Measurements from ENCODE around the gene ATXN7L1. TPM values are rescaled to one million over a fixed set of nuclear protein-coding genes. Genes with fewer than 3 reads are reported as not detected.

Gene ATXN7L1
- polyA plus RNA-seq, 4 donors, result 9.7 to 50.8 (median 26.7) TPM

DNA sequence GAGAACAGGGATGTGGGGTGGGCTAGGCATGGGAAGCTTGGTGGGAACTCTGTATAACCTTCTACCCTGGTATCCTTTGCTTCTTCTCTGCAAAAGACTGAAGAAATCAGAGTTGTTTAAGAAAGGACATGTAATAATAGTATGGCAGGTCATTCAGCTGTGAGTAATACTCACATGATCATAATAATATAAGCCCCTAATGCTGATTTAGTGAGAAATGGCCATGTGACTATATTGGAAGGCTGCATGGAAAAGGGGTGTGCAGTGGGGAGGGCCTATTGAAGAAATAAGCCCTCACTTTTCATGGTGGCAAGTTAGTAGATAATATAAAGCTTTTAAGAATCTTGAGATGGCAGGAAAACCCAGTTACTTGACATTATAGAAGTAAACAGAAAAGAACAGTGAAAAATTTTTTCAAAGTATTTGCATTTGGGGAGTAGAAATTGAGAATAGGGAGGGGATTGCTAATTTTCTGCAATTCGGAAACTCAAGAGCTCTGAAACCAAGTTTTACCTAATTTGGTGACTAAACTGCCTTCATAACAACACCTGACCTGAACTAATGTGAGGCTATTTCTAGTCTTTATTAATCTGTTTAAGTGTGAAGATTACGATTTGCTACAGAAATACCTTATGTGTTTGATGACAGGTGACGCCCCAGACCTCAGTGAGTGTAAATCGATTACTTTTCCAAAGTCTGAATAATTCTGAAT is 44.4 kb downstream of the ATXN7L1 start:
- WGBS, 3 donors, result 87 to 92% (median 90%) methylated on average over 4 of the region's 4 CpGs
- Histone ChIP-seq H3K27me3 (ENCODE audit: control insufficient read depth in 3 of 3, insufficient read depth in 3 of 3, low read length in 3 of 3) (no peaks in the 10 kb centered on the region), H3K4me1 (ENCODE audit: control insufficient read depth in 3 of 3, insufficient read depth in 2 of 3, low read depth in 1 of 3, low read length in 2 of 3) (peaks cover 0 to 14% (median 0%) of the 10 kb centered on the region in 3 donors), H3K9me3 (ENCODE audit: control insufficient read depth in 2 of 2, insufficient read depth in 1 of 2, low read depth in 1 of 2, low read length in 1 of 2) (no peaks in the 10 kb centered on the region), H3K4me3 (ENCODE audit: low read depth in 1 of 3, low read length in 3 of 3) (no peak overlapping the region), H3K27ac (ENCODE audit: low read depth in 1 of 3, low read length in 2 of 3) (no peak overlapping the region), H3K36me3 (ENCODE audit: control insufficient read depth in 3 of 3, insufficient read depth in 2 of 3, low read depth in 1 of 3, low read length in 3 of 3) (peaks cover 0 to 2% (median 0%) of the 10 kb centered on the region in 3 donors)
- no peak for FAIRE-seq
- no peak for DNase-seq

DNA sequence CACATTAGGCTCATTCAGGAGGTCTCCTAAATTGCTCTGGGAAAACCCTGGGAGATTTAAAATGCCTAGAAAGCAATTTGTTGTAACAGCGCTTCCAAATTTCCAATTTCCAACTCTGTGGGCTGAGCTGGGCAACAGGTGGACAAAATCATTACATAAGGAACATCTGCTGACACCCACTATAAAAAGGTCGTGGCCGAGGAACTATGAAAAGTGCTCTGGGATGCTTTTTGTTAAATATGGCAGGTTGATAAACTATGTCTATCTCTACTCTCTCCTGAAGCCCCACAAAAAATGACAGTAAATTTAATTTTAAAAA is 45.1 kb downstream of the ATXN7L1 start:
- FAIRE-seq, result no peak

DNA sequence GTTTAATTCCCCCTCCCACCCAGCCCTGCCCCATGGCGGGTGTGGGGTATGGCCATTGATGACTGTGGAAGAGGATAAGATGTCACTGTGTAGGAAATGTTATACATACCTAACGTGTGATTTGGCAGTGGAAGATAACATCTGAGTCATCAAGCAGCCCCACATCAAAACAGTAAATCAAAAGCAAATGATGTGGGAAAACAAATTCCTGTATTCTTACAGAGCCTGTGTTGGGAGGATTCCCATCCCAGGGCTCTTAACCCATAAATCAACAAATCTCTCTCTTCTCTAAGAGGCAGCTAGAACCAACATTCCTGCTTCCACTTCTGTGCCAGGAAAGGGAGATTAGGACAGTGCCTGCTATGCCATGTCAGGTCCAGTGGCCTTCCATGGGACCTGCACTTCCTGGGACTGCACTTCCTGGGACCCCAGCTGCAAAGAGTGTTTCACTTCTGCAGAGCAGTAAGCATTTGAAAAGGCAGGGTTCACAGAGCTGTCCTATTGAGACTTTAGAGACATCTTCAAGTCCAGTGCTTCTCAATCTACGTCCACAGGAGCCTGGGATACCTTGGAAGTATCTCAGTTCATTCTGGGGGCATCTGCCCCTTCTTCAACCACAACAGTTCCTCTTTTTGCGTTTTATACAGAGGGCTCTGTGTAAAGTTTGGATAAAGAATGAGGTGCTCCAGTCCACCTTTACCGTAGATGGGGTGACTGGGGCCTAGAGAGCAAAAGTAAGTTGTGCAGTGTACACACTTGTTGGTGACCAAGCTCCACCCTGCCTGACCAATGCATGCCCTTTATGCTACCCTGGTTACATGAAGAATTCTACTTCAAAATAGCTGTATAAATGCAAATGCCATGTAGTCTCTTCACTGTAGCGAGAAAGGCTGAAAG is 45.7 kb downstream of the ATXN7L1 start:
- DNase-seq, result no peak
- H3K4me1 ChIP-seq (ENCODE audit: control insufficient read depth in 3 of 3, insufficient read depth in 2 of 3, low read depth in 1 of 3, low read length in 2 of 3), result peaks cover 0 to 14% (median 0%) of the 10 kb centered on the region in 3 donors
- H3K9me3 ChIP-seq (ENCODE audit: control insufficient read depth in 2 of 2, insufficient read depth in 1 of 2, low read depth in 1 of 2, low read length in 1 of 2), result no peaks in the 10 kb centered on the region
- peaks cover 0 to 2% (median 0%) of the 10 kb centered on the region in 3 donors for H3K36me3 ChIP-seq (ENCODE audit: control insufficient read depth in 3 of 3, insufficient read depth in 2 of 3, low read depth in 1 of 3, low read length in 3 of 3)
- H3K27ac ChIP-seq (ENCODE audit: low read depth in 1 of 3, low read length in 2 of 3), result peak overlapping the region in 1 of 3 donors; percentile 34
- no peak overlapping the region for H3K4me3 ChIP-seq (ENCODE audit: low read depth in 1 of 3, low read length in 3 of 3)
- WGBS, 3 donors, result 59 to 74% (median 72%) methylated on average over 6 of the region's 6 CpGs
- no peaks in the 10 kb centered on the region for H3K27me3 ChIP-seq (ENCODE audit: control insufficient read depth in 3 of 3, insufficient read depth in 3 of 3, low read length in 3 of 3)
- no peak for FAIRE-seq

More for the DNA sequence above, 45.1 kb downstream of the ATXN7L1 start:
- no peak overlapping the region for H3K4me3 ChIP-seq (ENCODE audit: low read depth in 1 of 3, low read length in 3 of 3)
- DNase-seq, result no peak
- peaks cover 0 to 2% (median 0%) of the 10 kb centered on the region in 3 donors for H3K36me3 ChIP-seq (ENCODE audit: control insufficient read depth in 3 of 3, insufficient read depth in 2 of 3, low read depth in 1 of 3, low read length in 3 of 3)
- H3K4me1 ChIP-seq (ENCODE audit: control insufficient read depth in 3 of 3, insufficient read depth in 2 of 3, low read depth in 1 of 3, low read length in 2 of 3), result peaks cover 0 to 14% (median 0%) of the 10 kb centered on the region in 3 donors
- H3K9me3 ChIP-seq (ENCODE audit: control insufficient read depth in 2 of 2, insufficient read depth in 1 of 2, low read depth in 1 of 2, low read length in 1 of 2), result no peaks in the 10 kb centered on the region
- WGBS, 3 donors, result 85 to 94% (median 94%) methylated on average over 3 of the region's 3 CpGs
- H3K27me3 ChIP-seq (ENCODE audit: control insufficient read depth in 3 of 3, insufficient read depth in 3 of 3, low read length in 3 of 3), result no peaks in the 10 kb centered on the region
- no peak overlapping the region for H3K27ac ChIP-seq (ENCODE audit: low read depth in 1 of 3, low read length in 2 of 3)

- WGBS, 3 donors, result 78 to 84% (median 80%) methylated on average over 5 of the region's 5 CpGs
- H3K27me3 ChIP-seq (ENCODE audit: control insufficient read depth in 3 of 3, insufficient read depth in 3 of 3, low read length in 3 of 3), result no peaks in the 10 kb centered on the region
- DNase-seq (no peak), FAIRE-seq (no peak)
- H3K9me3 ChIP-seq (ENCODE audit: control insufficient read depth in 2 of 2, insufficient read depth in 1 of 2, low read depth in 1 of 2, low read length in 1 of 2), result peaks cover 0 to 3% of the 10 kb centered on the region in 2 donors
- peaks cover 0 to 2% (median 0%) of the 10 kb centered on the region in 3 donors for H3K36me3 ChIP-seq (ENCODE audit: control insufficient read depth in 3 of 3, insufficient read depth in 2 of 3, low read depth in 1 of 3, low read length in 3 of 3)
- H3K27ac ChIP-seq (ENCODE audit: low read depth in 1 of 3, low read length in 2 of 3), result peak overlapping the region in 1 of 3 donors; percentile 77
- no peak overlapping the region for H3K4me3 ChIP-seq (ENCODE audit: low read depth in 1 of 3, low read length in 3 of 3)
- peaks cover 0 to 14% (median 0%) of the 10 kb centered on the region in 3 donors for H3K4me1 ChIP-seq (ENCODE audit: control insufficient read depth in 3 of 3, insufficient read depth in 2 of 3, low read depth in 1 of 3, low read length in 2 of 3)
These were observed 46.6 kb downstream of the ATXN7L1 start for GRCh38 chr7:105829681-105830322.

DNA sequence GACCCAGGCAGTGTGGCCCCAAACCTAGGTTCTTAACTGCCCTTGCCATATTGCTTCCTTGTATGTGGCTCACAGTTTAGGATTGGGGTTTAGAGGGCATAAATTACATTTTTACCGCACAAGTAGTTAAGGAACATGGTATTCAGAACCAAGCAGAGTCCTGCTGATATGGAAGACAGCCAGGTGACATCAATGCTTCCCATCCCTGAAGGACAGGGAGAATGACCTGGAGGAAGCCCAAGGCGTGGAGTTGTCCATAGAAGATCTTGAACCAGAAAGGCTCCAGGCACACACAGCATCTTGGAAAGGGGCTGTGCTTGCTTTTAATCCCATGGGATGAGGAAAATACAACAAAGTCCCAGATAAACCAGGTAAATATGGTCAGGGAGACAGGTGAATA is 48.3 kb downstream of the ATXN7L1 start:
- Histone ChIP-seq H3K9me3 (ENCODE audit: control insufficient read depth in 2 of 2, insufficient read depth in 1 of 2, low read depth in 1 of 2, low read length in 1 of 2) (peaks cover 0 to 5% of the 10 kb centered on the region in 2 donors), H3K4me3 (ENCODE audit: low read depth in 1 of 3, low read length in 3 of 3) (no peak overlapping the region), H3K27ac (ENCODE audit: low read depth in 1 of 3, low read length in 2 of 3) (no peak overlapping the region), H3K27me3 (ENCODE audit: control insufficient read depth in 3 of 3, insufficient read depth in 3 of 3, low read length in 3 of 3) (no peaks in the 10 kb centered on the region), H3K4me1 (ENCODE audit: control insufficient read depth in 3 of 3, insufficient read depth in 2 of 3, low read depth in 1 of 3, low read length in 2 of 3) (peaks cover 0 to 14% (median 0%) of the 10 kb centered on the region in 3 donors), H3K36me3 (ENCODE audit: control insufficient read depth in 3 of 3, insufficient read depth in 2 of 3, low read depth in 1 of 3, low read length in 3 of 3) (peaks cover 0 to 2% (median 0%) of the 10 kb centered on the region in 3 donors)
- no peak for FAIRE-seq
- 95 to 96% (median 95%) methylated on average over 2 of the region's 2 CpGs for WGBS, 3 donors
- no peak for DNase-seq

GRCh38 chr7:105827151-105827875 is 49.1 kb downstream of the ATXN7L1 start:
- H3K4me3 ChIP-seq (ENCODE audit: low read depth in 1 of 3, low read length in 3 of 3), result no peak overlapping the region
- peaks cover 0 to 14% (median 0%) of the 10 kb centered on the region in 3 donors for H3K4me1 ChIP-seq (ENCODE audit: control insufficient read depth in 3 of 3, insufficient read depth in 2 of 3, low read depth in 1 of 3, low read length in 2 of 3)
- no peaks in the 10 kb centered on the region for H3K27me3 ChIP-seq (ENCODE audit: control insufficient read depth in 3 of 3, insufficient read depth in 3 of 3, low read length in 3 of 3)
- peaks cover 0 to 2% (median 0%) of the 10 kb centered on the region in 3 donors for H3K36me3 ChIP-seq (ENCODE audit: control insufficient read depth in 3 of 3, insufficient read depth in 2 of 3, low read depth in 1 of 3, low read length in 3 of 3)
- no peak overlapping the region for H3K27ac ChIP-seq (ENCODE audit: low read depth in 1 of 3, low read length in 2 of 3)
- 90 to 94% (median 91%) methylated on average over 7 of the region's 7 CpGs for WGBS, 3 donors
- peaks cover 0 to 5% of the 10 kb centered on the region in 2 donors for H3K9me3 ChIP-seq (ENCODE audit: control insufficient read depth in 2 of 2, insufficient read depth in 1 of 2, low read depth in 1 of 2, low read length in 1 of 2)
- DNase-seq (no peak), FAIRE-seq (no peak)

GRCh38 chr7:105826143-105826542 is 50.3 kb downstream of the ATXN7L1 start:
- Histone ChIP-seq H3K36me3 (ENCODE audit: control insufficient read depth in 3 of 3, insufficient read depth in 2 of 3, low read depth in 1 of 3, low read length in 3 of 3) (peaks cover 0 to 2% (median 0%) of the 10 kb centered on the region in 3 donors), H3K4me3 (ENCODE audit: low read depth in 1 of 3, low read length in 3 of 3) (no peak overlapping the region), H3K27ac (ENCODE audit: low read depth in 1 of 3, low read length in 2 of 3) (no peak overlapping the region), H3K4me1 (ENCODE audit: control insufficient read depth in 3 of 3, insufficient read depth in 2 of 3, low read depth in 1 of 3, low read length in 2 of 3) (peaks cover 0 to 10% (median 0%) of the 10 kb centered on the region in 3 donors), H3K9me3 (ENCODE audit: control insufficient read depth in 2 of 2, insufficient read depth in 1 of 2, low read depth in 1 of 2, low read length in 1 of 2) (peaks cover 0 to 5% of the 10 kb centered on the region in 2 donors), H3K27me3 (ENCODE audit: control insufficient read depth in 3 of 3, insufficient read depth in 3 of 3, low read length in 3 of 3) (no peaks in the 10 kb centered on the region)
- DNase-seq (no peak), FAIRE-seq (no peak)
